ENCODE data around the gene SECISBP2L.

Gene SECISBP2L

GRCh38 chr15:48966595-48967301 is 79.5 kb downstream of the SECISBP2L start:
- DNase-seq (ENCODE audit: low read depth, low spot score), result no peak

- DNase-seq (ENCODE audit: low read depth, low spot score), result no peak
Measured at GRCh38 chr15:48965972-48966371, 80.3 kb downstream of the SECISBP2L start.

GRCh38 chr15:48964898-48965297 is 81.3 kb downstream of the SECISBP2L start:
- no peak for DNase-seq (ENCODE audit: low read depth, low spot score)

GRCh38 chr15:48963524-48964113 is 82.6 kb downstream of the SECISBP2L start, which contains the start of gene SHC4:
Gene SHC4 (minus strand): TSS chr15:48963919. CDS start chr15:48963015, 904 bp downstream.
- DNase-seq (ENCODE audit: low read depth, low spot score), result no peak

- DNase-seq (ENCODE audit: low read depth, low spot score), result no peak
Measured at GRCh38 chr15:48962662-48963523, 83.4 kb downstream of the SECISBP2L start.

GRCh38 chr15:48955967-48956366 is 90.3 kb downstream of the SECISBP2L start:
- no peak for DNase-seq (ENCODE audit: low read depth, low spot score)

- DNase-seq (ENCODE audit: low read depth, low spot score), result no peak
Measured at GRCh38 chr15:48955370-48955769, 90.9 kb downstream of the SECISBP2L start.

- DNase-seq (ENCODE audit: low read depth, low spot score), result no peak
Measured at GRCh38 chr15:48954538-48954937, 91.7 kb downstream of the SECISBP2L start.

GRCh38 chr15:48946840-48947187 is 99.4 kb downstream of the SECISBP2L start:
- DNase-seq (ENCODE audit: low read depth, low spot score), result no peak

- no peak for DNase-seq (ENCODE audit: low read depth, low spot score)
Measured at GRCh38 chr15:48946074-48946839, 100.0 kb downstream of the SECISBP2L start.

GRCh38 chr15:48945386-48945785 is 100.9 kb downstream of the SECISBP2L start:
- DNase-seq (ENCODE audit: low read depth, low spot score), result no peak

- no peak for DNase-seq (ENCODE audit: low read depth, low spot score)
Measured at GRCh38 chr15:48941904-48942303, 104.3 kb downstream of the SECISBP2L start.

GRCh38 chr15:48940508-48940907 is 105.7 kb downstream of the SECISBP2L start:
- no peak for DNase-seq (ENCODE audit: low read depth, low spot score)

GRCh38 chr15:48939648-48940047 is 106.6 kb downstream of the SECISBP2L start:
- DNase-seq (ENCODE audit: low read depth, low spot score), result no peak

All from activated naive CD8-positive, alpha-beta T cell treated with anti-CD3 and anti-CD28 coated beads, Interleukin-2, amount 50 U/mL, for 16 hours (primary cell).